ENCODE measurements around the gene OR6A2.

Gene OR6A2

DNA sequence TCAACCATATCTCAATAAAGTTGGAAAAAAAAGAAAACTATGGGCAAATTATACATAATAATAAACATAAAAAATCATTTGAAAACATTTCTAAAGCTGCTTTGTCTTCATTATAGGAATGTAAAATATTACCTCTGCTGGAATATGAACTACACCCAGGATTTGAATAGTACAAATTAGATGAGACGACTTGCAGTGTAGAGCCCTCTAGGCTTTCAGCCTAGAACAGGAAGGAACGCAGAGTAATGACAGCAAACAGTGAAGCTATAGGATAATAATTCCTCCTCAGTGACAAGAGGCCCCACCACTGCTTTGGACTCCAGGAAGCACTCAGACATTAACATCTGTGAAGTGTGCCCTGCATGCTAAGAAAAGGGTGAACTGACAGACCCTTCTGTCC is 8.9 kb downstream of the OR6A2 start:
- no peaks in the 10 kb centered on the region for H4K20me1 ChIP-seq (ENCODE audit: insufficient read depth, low read length, poor library complexity, severe bottlenecking)
- no peaks in the 10 kb centered on the region for H3F3A ChIP-seq (ENCODE audit: low read depth)
- H3K9ac ChIP-seq (ENCODE audit: low read depth, low read length, poor library complexity, severe bottlenecking): no peak overlapping the region
- no peaks in the 10 kb centered on the region for H3K4me1 ChIP-seq (ENCODE audit: insufficient read depth, low read length, poor library complexity, severe bottlenecking)
- H2AFZ ChIP-seq (ENCODE audit: low read length): no peak overlapping the region
- H3K36me3 ChIP-seq (ENCODE audit: insufficient read depth, low read length): no peaks in the 10 kb centered on the region
- no peak overlapping the region for H3K4me3 ChIP-seq (ENCODE audit: low read length, poor library complexity, severe bottlenecking)
- H3K4me2 ChIP-seq (ENCODE audit: low read depth, low read length, poor library complexity, severe bottlenecking): no peak overlapping the region
- no peaks in the 10 kb centered on the region for H3K9me3 ChIP-seq (ENCODE audit: insufficient read depth, low read depth, low read length)
- H3K79me2 ChIP-seq (ENCODE audit: insufficient read depth, low read length): no peaks in the 10 kb centered on the region
- no peak for TF ChIP-seq EZH2phosphoT487 (IDR thresholded peaks at IDR 0.05; ENCODE audit: borderline replicate concordance)
- TF ChIP-seq, protein P1, sequence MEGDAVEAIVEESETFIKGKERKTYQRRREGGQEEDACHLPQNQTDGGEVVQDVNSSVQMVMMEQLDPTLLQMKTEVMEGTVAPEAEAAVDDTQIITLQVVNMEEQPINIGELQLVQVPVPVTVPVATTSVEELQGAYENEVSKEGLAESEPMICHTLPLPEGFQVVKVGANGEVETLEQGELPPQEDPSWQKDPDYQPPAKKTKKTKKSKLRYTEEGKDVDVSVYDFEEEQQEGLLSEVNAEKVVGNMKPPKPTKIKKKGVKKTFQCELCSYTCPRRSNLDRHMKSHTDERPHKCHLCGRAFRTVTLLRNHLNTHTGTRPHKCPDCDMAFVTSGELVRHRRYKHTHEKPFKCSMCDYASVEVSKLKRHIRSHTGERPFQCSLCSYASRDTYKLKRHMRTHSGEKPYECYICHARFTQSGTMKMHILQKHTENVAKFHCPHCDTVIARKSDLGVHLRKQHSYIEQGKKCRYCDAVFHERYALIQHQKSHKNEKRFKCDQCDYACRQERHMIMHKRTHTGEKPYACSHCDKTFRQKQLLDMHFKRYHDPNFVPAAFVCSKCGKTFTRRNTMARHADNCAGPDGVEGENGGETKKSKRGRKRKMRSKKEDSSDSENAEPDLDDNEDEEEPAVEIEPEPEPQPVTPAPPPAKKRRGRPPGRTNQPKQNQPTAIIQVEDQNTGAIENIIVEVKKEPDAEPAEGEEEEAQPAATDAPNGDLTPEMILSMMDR (conservative IDR thresholded peaks at IDR 0.05; ENCODE audit: low read length): no peak
- no peaks in the 10 kb centered on the region for H3K9me2 ChIP-seq (replicated peaks; ENCODE audit: low read depth, low read length)
- no peaks in the 10 kb centered on the region for H3K27me3 ChIP-seq (ENCODE audit: insufficient read depth, low read length, poor library complexity, severe bottlenecking)

DNA sequence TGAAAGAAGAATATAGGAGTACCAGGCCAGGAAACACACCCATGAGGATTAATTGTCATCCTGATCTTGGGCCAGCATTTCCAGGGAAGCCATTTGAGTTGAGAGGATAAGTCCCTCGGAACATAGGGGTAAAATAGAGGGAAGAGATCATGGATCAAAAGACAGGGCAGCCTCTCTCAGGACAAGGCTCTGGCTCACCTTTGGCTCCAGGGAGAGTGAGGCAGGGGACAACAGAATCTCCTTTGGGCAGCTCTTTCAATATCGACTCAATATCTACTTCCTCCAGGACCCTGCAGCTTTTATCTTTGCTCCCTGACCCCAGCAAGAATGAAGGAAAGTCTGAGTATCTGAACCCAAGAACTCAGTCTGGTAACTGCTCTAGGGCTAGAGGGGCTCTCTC is 16.8 kb downstream of the OR6A2 start, which contains the start of gene OR2AG1:
OR2AG1 (plus strand) TSS at position 301 of the 400 bp plus-strand sequence. CDS start 2,018 bp downstream, outside the sequence.
- Histone ChIP-seq H3K9ac (ENCODE audit: low read depth, low read length, poor library complexity, severe bottlenecking) (no peak within 1 kb of the TSS), H3F3A (ENCODE audit: low read depth) (no peaks in the 10 kb centered on the region), H3K4me2 (ENCODE audit: low read depth, low read length, poor library complexity, severe bottlenecking) (no peak within 1 kb of the TSS), H3K9me2 (replicated peaks; ENCODE audit: low read depth, low read length) (no peaks in the 10 kb centered on the region; the same call in 1 of the 2 replicates), H3K79me2 (ENCODE audit: insufficient read depth, low read length) (no peaks in the 10 kb centered on the region), H3K4me1 (ENCODE audit: insufficient read depth, low read length, poor library complexity, severe bottlenecking) (no peaks in the 10 kb centered on the region), H2AFZ (ENCODE audit: low read length) (no peak within 1 kb of the TSS), H3K4me3 (ENCODE audit: low read length, poor library complexity, severe bottlenecking) (no peak within 1 kb of the TSS), H3K36me3 (ENCODE audit: insufficient read depth, low read length) (no peaks in the 10 kb centered on the region), H3K27me3 (ENCODE audit: insufficient read depth, low read length, poor library complexity, severe bottlenecking) (no peaks in the 10 kb centered on the region), H4K20me1 (ENCODE audit: insufficient read depth, low read length, poor library complexity, severe bottlenecking) (no peaks in the 10 kb centered on the region), H3K9me3 (ENCODE audit: insufficient read depth, low read depth, low read length) (no peaks in the 10 kb centered on the region)
- no peak for TF ChIP-seq EZH2phosphoT487 (IDR thresholded peaks at IDR 0.05; ENCODE audit: borderline replicate concordance)
- TF ChIP-seq, protein P1 (conservative IDR thresholded peaks at IDR 0.05; ENCODE audit: low read length): no peak

DNA sequence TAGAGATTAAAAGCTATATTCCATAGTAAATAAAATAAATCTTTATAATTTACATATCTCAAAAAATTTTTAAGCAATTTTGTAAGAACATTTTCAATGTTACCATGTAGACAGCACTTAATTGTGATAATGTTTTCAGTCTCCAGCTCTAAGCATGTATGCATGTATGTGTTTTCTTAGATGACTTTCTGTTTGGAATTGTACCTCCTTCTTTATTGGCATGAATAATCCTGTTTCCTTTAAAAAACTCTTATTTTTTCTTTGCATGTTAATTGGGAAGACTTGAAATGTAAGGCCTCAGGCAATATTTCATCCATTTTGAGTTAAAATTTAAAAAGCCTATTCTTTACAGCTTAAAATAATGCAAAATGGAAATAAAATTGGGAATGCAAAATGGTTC is 18.7 kb downstream of the OR6A2 start:
- no peaks in the 10 kb centered on the region for H3F3A ChIP-seq (ENCODE audit: low read depth)
- TF ChIP-seq, protein P1 (conservative IDR thresholded peaks at IDR 0.05; ENCODE audit: low read length): no peak
- no peak for TF ChIP-seq EZH2phosphoT487 (IDR thresholded peaks at IDR 0.05; ENCODE audit: borderline replicate concordance)
- no peaks in the 10 kb centered on the region for H3K79me2 ChIP-seq (ENCODE audit: insufficient read depth, low read length)

More for the DNA sequence above, 18.7 kb downstream of the OR6A2 start:
- Histone ChIP-seq H3K9me2 (replicated peaks; ENCODE audit: low read depth, low read length) (no peaks in the 10 kb centered on the region; the same call in 1 of the 2 replicates), H3K9ac (ENCODE audit: low read depth, low read length, poor library complexity, severe bottlenecking) (no peak overlapping the region), H4K20me1 (ENCODE audit: insufficient read depth, low read length, poor library complexity, severe bottlenecking) (no peaks in the 10 kb centered on the region), H3K9me3 (ENCODE audit: insufficient read depth, low read depth, low read length) (no peaks in the 10 kb centered on the region), H3K4me1 (ENCODE audit: insufficient read depth, low read length, poor library complexity, severe bottlenecking) (no peaks in the 10 kb centered on the region), H3K27me3 (ENCODE audit: insufficient read depth, low read length, poor library complexity, severe bottlenecking) (no peaks in the 10 kb centered on the region), H3K4me2 (ENCODE audit: low read depth, low read length, poor library complexity, severe bottlenecking) (no peak overlapping the region), H3K4me3 (ENCODE audit: low read length, poor library complexity, severe bottlenecking) (no peak overlapping the region), H2AFZ (ENCODE audit: low read length) (no peak overlapping the region), H3K36me3 (ENCODE audit: insufficient read depth, low read length) (no peaks in the 10 kb centered on the region)

Data from Loucy (cell line).